Fibroblast of pulmonary artery (primary cell): Measurements from ENCODE around the gene OTOA.
A peak's percentile ranks its signal among the peaks of the same experiment; 100 is the strongest.
"Not testable (repeated sequence)": the region's sequence is repeated elsewhere in the genome, so short reads cannot be mapped to it uniquely, and the experiment has no call there.

Source experiments
- DNase-seq: peaks from one replicate; pipeline ENCODE4 v3.0.0-alpha.2; 2010; ENCODE audit warnings: low read depth
- H3K4me3 ChIP-seq: replicated peaks from 2 replicates; pipeline ENCODE4 v1.5.1; 2011; ENCODE audit warnings: low read depth, mild to moderate bottlenecking, control low read depth, low read length, moderate library complexity
- CTCF ChIP-seq: IDR thresholded peaks from 2 replicates; pipeline ENCODE4 v1.5.1; 2011; ENCODE audit warnings: mild to moderate bottlenecking, control low read depth, low read length, inconsistent platforms; ENCODE audit errors: missing control alignments

OTOA gene

GRCh38 chr16:21656795-21657768, 6.7 kb upstream of the OTOA start:
- no peak overlapping the region for H3K4me3 ChIP-seq
- peak; percentile 74 for DNase-seq
- peak; percentile 88 for TF ChIP-seq CTCF

GRCh38 chr16:21659124-21659523, 4.6 kb upstream of the OTOA start:
- H3K4me3 ChIP-seq: no peak overlapping the region
- DNase-seq: no peak
- TF ChIP-seq CTCF: no peak

- DNase-seq: no peak
- no peak overlapping the region for H3K4me3 ChIP-seq
- no peak for TF ChIP-seq CTCF
Measured at GRCh38 chr16:21664801-21665492, 1.2 kb downstream of the OTOA start.

GRCh38 chr16:21666772-21667171, 3.0 kb downstream of the OTOA start:
- DNase-seq: no peak
- TF ChIP-seq CTCF: no peak
- H3K4me3 ChIP-seq: no peak overlapping the region

GRCh38 chr16:21667575-21667974, 3.8 kb downstream of the OTOA start:
- no peak overlapping the region for H3K4me3 ChIP-seq
- no peak for TF ChIP-seq CTCF
- DNase-seq: no peak

GRCh38 chr16:21673469-21673868, 9.7 kb downstream of the OTOA start:
- no peak overlapping the region for H3K4me3 ChIP-seq
- no peak for DNase-seq
- TF ChIP-seq CTCF: no peak

GRCh38 chr16:21674456-21674855, 10.7 kb downstream of the OTOA start:
- H3K4me3 ChIP-seq, DNase-seq: not testable (repeated sequence)

- not testable (repeated sequence) for DNase-seq, H3K4me3 ChIP-seq
Measured at GRCh38 chr16:21680714-21681113, 16.9 kb downstream of the OTOA start.
